PC-3 (cell line): ENCODE data around the gene ANAPC15. TPM values are rescaled to one million over a fixed set of nuclear protein-coding genes. Genes with fewer than 3 reads are reported as not detected.
"Not testable (repeated sequence)": the region's sequence is repeated elsewhere in the genome, so short reads cannot be mapped to it uniquely, and the experiment has no call there.

ENCODE experiments used
- ATAC-seq: fragments of 200-7000 bp; cut with Tn5 transposase; 2 replicates; pipeline ENCODE4 v1.9.1; 2020; ENCODE audit warnings: mild to moderate bottlenecking, moderate library complexity
- BruUV-seq: library from RNA; stranded (reverse); fragments of 400-500 nt; replicated peaks from 2 replicates; lab custom pipeline; 2021; lab: Mats Ljungman, UMichigan
- CTCF ChIA-PET: fragments of 300-600 bp; sonication (Branson Sonifier 250); formaldehyde crosslinking; loops from one replicate; lab custom pipeline; 2022; ENCODE audit warnings: antibody characterized with exemption; lab: Charles Lee
- POLR2A ChIA-PET: fragments of 300-600 bp; sonication (Branson Sonifier 250); formaldehyde crosslinking; loops from one replicate; lab custom pipeline; 2022; ENCODE audit warnings: antibody characterized with exemption; ENCODE audit not compliant: unreplicated experiment; lab: Charles Lee
- DNase-seq: peaks from one replicate; pipeline ENCODE4 v3.0.0-alpha.2; 2015
- H2AFZ ChIP-seq: fragments of 300-600 bp; sonication (generic); 2 replicates; pipeline ENCODE4 v1.6.0; 2016; ENCODE audit warnings: antibody characterized with exemption, low read length
- H3F3A ChIP-seq: fragments of 300-600 bp; sonication (generic); one replicate; pipeline ENCODE4 v1.6.0; 2017; ENCODE audit warnings: antibody characterized with exemption, low read length, control low read depth, mild to moderate bottlenecking; ENCODE audit not compliant: unreplicated experiment
- H3K27ac ChIP-seq: fragments of 300-600 bp; sonication (generic); 2 replicates; pipeline ENCODE4 v1.5.1; 2016; ENCODE audit warnings: mild to moderate bottlenecking, low read length
- H3K27me3 ChIP-seq: fragments of 300-600 bp; sonication (generic); 2 replicates; pipeline ENCODE4 v1.6.1; 2016; ENCODE audit warnings: low read length, mixed read lengths
- H3K36me3 ChIP-seq: fragments of 300-600 bp; sonication (generic); 2 replicates; pipeline ENCODE4 v1.6.1; 2016; ENCODE audit warnings: low read depth, mixed run types, low read length, mixed read lengths
- H3K4me1 ChIP-seq: fragments of 300-600 bp; sonication (generic); 2 replicates; pipeline ENCODE4 v1.5.1; 2016; ENCODE audit warnings: low read length; ENCODE audit not compliant: insufficient read depth
- H3K4me2 ChIP-seq: fragments of 300-600 bp; sonication (generic); 2 replicates; pipeline ENCODE4 v1.6.0; 2016; ENCODE audit warnings: low read length
- H3K4me3 ChIP-seq: fragments of 300-600 bp; sonication (generic); 2 replicates; pipeline ENCODE4 v1.5.1; 2016; ENCODE audit warnings: mild to moderate bottlenecking, low read length, mixed read lengths
- H3K79me2 ChIP-seq: fragments of 300-600 bp; sonication (generic); 2 replicates; pipeline ENCODE4 v1.6.1; 2017; ENCODE audit warnings: low read length, mixed read lengths
- H3K9ac ChIP-seq: fragments of 300-600 bp; sonication (generic); 2 replicates; pipeline ENCODE4 v1.6.0; 2016; ENCODE audit warnings: mild to moderate bottlenecking, low read length
- H3K9me2 ChIP-seq: fragments of 300-600 bp; sonication (generic); replicated peaks from 2 replicates; pipeline ENCODE4 v1.6.1; 2016; ENCODE audit warnings: mixed run types, low read length, mixed read lengths
- H3K9me3 ChIP-seq: fragments of 300-600 bp; sonication (generic); 2 replicates; pipeline ENCODE4 v1.6.1; 2016; ENCODE audit warnings: low read length, mixed read lengths
- H4K20me1 ChIP-seq: fragments of 300-600 bp; sonication (generic); 2 replicates; pipeline ENCODE4 v1.6.1; 2016; ENCODE audit warnings: low read length, mixed read lengths
- CTCF ChIP-seq: fragments of 300-600 bp; sonication (generic); conservative IDR thresholded peaks from 2 replicates; pipeline ENCODE4 v1.5.1; 2017; ENCODE audit warnings: antibody characterized with exemption, low read depth, mild to moderate bottlenecking, low read length
- EZH2 ChIP-seq: fragments of 300-600 bp; sonication (generic); IDR thresholded peaks from one replicate; pipeline ENCODE4 v1.6.1; 2017; ENCODE audit warnings: antibody characterized with exemption, mild to moderate bottlenecking, low read length; ENCODE audit not compliant: unreplicated experiment
- EZH2phosphoT487 ChIP-seq: fragments of 300-600 bp; sonication (generic); IDR thresholded peaks from 2 replicates; pipeline ENCODE4 v1.6.1; 2018; ENCODE audit warnings: mild to moderate bottlenecking, antibody characterized with exemption, low read length, borderline replicate concordance
- intact Hi-C: fragments of 100-400 bp; cut with micrococcal nuclease; formaldehyde crosslinking; loops from 2 replicates; pipeline ENCODE4 v1.9.0; 2023
- total RNA-seq: library from RNA; depleted of rRNA; stranded (reverse); fragments of >200 nt; gene quantifications from 2 replicates; pipeline ENCODE4 v1.2.3, GENCODE V29; 2014

The ANAPC15 gene
- total RNA-seq, 1 experiment from 2014 or later = 65.4 TPM

DNA sequence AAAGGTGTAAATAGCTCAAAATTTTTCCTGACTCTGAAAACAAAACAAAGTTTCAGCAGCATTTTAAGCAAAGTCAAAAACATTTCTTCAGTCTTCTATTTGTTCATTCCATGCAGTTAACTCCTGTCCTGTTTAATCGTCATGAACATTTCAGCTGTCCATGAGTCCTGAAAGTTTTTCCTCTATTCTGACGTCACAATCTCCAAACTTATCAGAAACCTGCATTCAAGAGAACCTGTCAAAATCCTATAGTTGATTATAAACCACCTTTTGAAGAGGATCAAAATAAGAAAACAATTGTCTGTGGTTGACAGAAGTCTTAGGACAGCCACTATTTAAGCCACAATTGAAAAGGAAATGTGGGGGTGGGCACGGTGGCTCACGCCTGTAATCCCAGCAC, 38.4 kb upstream of the ANAPC15 start:
- ChIA-PET CTCF (no interaction called here), POLR2A (no interaction called here)
- Histone ChIP-seq H3K36me3 (no peaks in the 10 kb centered on the region), H3K9me3 (no peaks in the 10 kb centered on the region), H3K27ac (no peak overlapping the region), H3K9me2 (no peaks in the 10 kb centered on the region), H3K79me2 (no peaks in the 10 kb centered on the region), H3K4me2 (no peak overlapping the region), H3K27me3 (peaks cover 1% of the 10 kb centered on the region; the same call in 1 of the 2 replicates), H3K4me3 (no peak overlapping the region), H2AFZ (no peak overlapping the region), H3F3A (no peaks in the 10 kb centered on the region), H3K9ac (no peak overlapping the region), H3K4me1 (no peaks in the 10 kb centered on the region), H4K20me1 (no peaks in the 10 kb centered on the region)
- no TSS peak for BruUV-seq
- ATAC-seq (no peak), DNase-seq (no peak)
- TF ChIP-seq EZH2phosphoT487 = no peak
- no peak for TF ChIP-seq EZH2
- no peak for TF ChIP-seq CTCF
- intact Hi-C loops = no loop called here

DNA sequence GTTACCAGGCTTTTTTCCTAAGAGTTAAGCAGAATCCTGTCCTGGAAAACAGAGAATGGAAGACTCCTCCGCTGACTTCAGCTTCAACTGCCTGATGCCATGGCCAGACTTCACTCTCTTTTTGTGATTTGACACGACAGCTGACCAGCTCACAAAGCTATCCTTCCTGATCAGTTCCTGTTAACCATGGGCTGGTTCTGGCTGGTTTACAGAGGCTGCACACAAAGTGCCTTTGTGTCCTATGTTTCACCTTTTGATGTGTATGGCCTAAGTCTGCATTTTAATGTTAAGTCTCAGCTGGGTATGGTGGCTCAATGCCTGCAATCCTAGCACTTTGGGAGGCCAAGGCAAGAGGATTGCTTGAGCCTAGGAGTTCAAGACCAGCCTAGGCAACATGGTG, 34.1 kb upstream of the ANAPC15 start:
- no TSS peak for BruUV-seq
- no peaks in the 10 kb centered on the region for H3K27me3 ChIP-seq
- ATAC-seq (no peak), DNase-seq (no peak)
- H3K79me2 ChIP-seq = no peaks in the 10 kb centered on the region
- POLR2A ChIA-PET = no interaction called here
- no peaks in the 10 kb centered on the region for H3F3A ChIP-seq
- no peak overlapping the region for H3K4me3 ChIP-seq
- no peaks in the 10 kb centered on the region for H3K9me3 ChIP-seq
- H3K36me3 ChIP-seq = no peaks in the 10 kb centered on the region
- no peaks in the 10 kb centered on the region for H3K9me2 ChIP-seq
- H3K4me2 ChIP-seq = no peak overlapping the region
- no peak overlapping the region for H3K9ac ChIP-seq
- TF ChIP-seq EZH2 = no peak
- TF ChIP-seq EZH2phosphoT487 = no peak
- no peak for TF ChIP-seq CTCF
- H4K20me1 ChIP-seq = no peaks in the 10 kb centered on the region
- peaks cover 10% of the 10 kb centered on the region; the same call in 1 of the 2 replicates for H3K4me1 ChIP-seq
- no peak overlapping the region for H2AFZ ChIP-seq
- intact Hi-C loops = no loop called here
- no peak overlapping the region for H3K27ac ChIP-seq
- CTCF ChIA-PET = interaction anchor here (0.5 kb wide), 1 partner anchor 24 kb away, joined by 4 read pairs; no protein-coding TSS in a partner anchor

- POLR2A ChIA-PET = no interaction called here
- intact Hi-C loops = loop anchor here (1.0 to 5.0 kb wide), 2 partner anchors 120 to 163 kb away; no protein-coding TSS in a partner anchor
- Histone ChIP-seq H2AFZ (no peak overlapping the region), H3K27me3 (no peaks in the 10 kb centered on the region), H3K9me3 (no peaks in the 10 kb centered on the region), H3K4me1 (peaks cover 18% of the 10 kb centered on the region; the same call in 1 of the 2 replicates), H3K9me2 (no peaks in the 10 kb centered on the region), H3K79me2 (no peaks in the 10 kb centered on the region), H3K36me3 (no peaks in the 10 kb centered on the region), H3F3A (no peaks in the 10 kb centered on the region), H3K4me2 (no peak overlapping the region), H3K27ac (no peak overlapping the region), H3K4me3 (no peak overlapping the region), H4K20me1 (no peaks in the 10 kb centered on the region), H3K9ac (no peak overlapping the region)
- CTCF ChIA-PET = interaction anchor here (0.6 to 1.2 kb wide), 3 partner anchors 44 to 286 kb away, joined by 3 read pairs; no protein-coding TSS in a partner anchor
- BruUV-seq = no TSS peak
- ATAC-seq (no peak), DNase-seq (peak; percentile 67)
- no peak for TF ChIP-seq EZH2
- no peak for TF ChIP-seq CTCF
- TF ChIP-seq EZH2phosphoT487 = no peak
Measured at GRCh38 chr11:72144807-72145565, 32.5 kb upstream of the ANAPC15 start.

- intact Hi-C loops = loop anchor here (5.0 kb wide), 1 partner anchor 160 kb away; no protein-coding TSS in a partner anchor
- DNase-seq, H2AFZ ChIP-seq, H3K9me2 ChIP-seq, H3F3A ChIP-seq, H3K36me3 ChIP-seq, H3K4me2 ChIP-seq, ATAC-seq, H3K27me3 ChIP-seq, H4K20me1 ChIP-seq, H3K79me2 ChIP-seq, H3K9me3 ChIP-seq, BruUV-seq, POLR2A ChIA-PET, H3K9ac ChIP-seq, H3K27ac ChIP-seq, H3K4me3 ChIP-seq: not testable (repeated sequence)
- peaks cover 18% of the 10 kb centered on the region; the same call in 1 of the 2 replicates for H3K4me1 ChIP-seq
- CTCF ChIA-PET = interaction anchor here (0.7 kb wide), 1 partner anchor 38 kb away, joined by 3 read pairs; no protein-coding TSS in a partner anchor
Measured at GRCh38 chr11:72142543-72142942, 30.0 kb upstream of the ANAPC15 start.
